ENCODE measurements around the gene HGS. TPM values are rescaled to one million over a fixed set of nuclear protein-coding genes. Genes with fewer than 3 reads are reported as not detected.
A peak's percentile ranks its signal among the peaks of the same experiment; 100 is the strongest.

The HGS gene
- polyA plus RNA-seq, 3 donors = 19.3 to 200 (median 28.0) TPM

DNA sequence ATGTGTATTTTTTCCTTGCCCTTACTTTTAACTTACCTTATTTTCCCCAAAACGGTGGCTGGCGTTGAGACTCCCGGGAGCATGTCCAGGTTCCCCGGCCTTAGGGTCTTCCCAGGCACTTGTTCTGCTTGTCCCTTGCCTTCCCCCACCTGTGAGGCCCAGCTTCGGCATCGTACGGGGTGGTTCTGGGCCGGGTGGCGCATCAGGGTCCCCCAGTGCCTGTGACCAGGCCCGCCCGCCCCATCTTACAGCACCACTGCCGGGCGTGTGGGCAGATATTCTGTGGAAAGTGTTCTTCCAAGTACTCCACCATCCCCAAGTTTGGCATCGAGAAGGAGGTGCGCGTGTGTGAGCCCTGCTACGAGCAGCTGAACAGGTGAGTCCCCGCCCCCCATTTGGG lies 7.4 kb downstream of the HGS start:
- Histone ChIP-seq H3K27ac (ENCODE audit: low read depth in 1 of 2, low read length in 2 of 2) (no peak overlapping the region), H2AFZ (ENCODE audit: insufficient read depth, low read depth, low read length, poor library complexity, severe bottlenecking) (no peak overlapping the region), H3K4me2 (replicated peaks; ENCODE audit: extremely low read depth, low read length, poor library complexity, severe bottlenecking) (no peak overlapping the region), H3K79me2 (ENCODE audit: insufficient read depth, low read length) (peaks cover 49% of the 10 kb centered on the region), H3K4me1 (ENCODE audit: control insufficient read depth in 1 of 2, insufficient read depth in 2 of 2, low read length in 2 of 2) (no peaks in the 10 kb centered on the region), H3K36me3 (replicated peaks in 1 of 2; ENCODE audit: control insufficient read depth in 1 of 2, insufficient read depth in 2 of 2, low read length in 2 of 2) (peaks cover 98 to 100% of the 10 kb centered on the region in 2 donors), H4K20me1 (ENCODE audit: insufficient read depth, low read length) (peaks cover 100% of the 10 kb centered on the region), H3K9ac (ENCODE audit: insufficient read depth, low read length, poor library complexity, severe bottlenecking) (no peak overlapping the region), H3K9me3 (replicated peaks in 1 of 2; ENCODE audit: control insufficient read depth in 1 of 2, insufficient read depth in 1 of 2, low read length in 2 of 2) (no peaks in the 10 kb centered on the region), H3K4me3 (replicated peaks in 1 of 3; ENCODE audit: low read depth in 2 of 3, low read length in 3 of 3) (no peak overlapping the region), H3K27me3 (ENCODE audit: control insufficient read depth in 2 of 2, insufficient read depth in 2 of 2, low read length in 2 of 2) (no peaks in the 10 kb centered on the region)
- DNase-seq = no peak
- H3K4me3 Mint-ChIP-seq = peak overlapping the region in 1 of 2 donors; percentile 27
- WGBS (ENCODE audit: insufficient coverage) = 95% methylated on average over 12 of the region's 18 CpGs
- intact Hi-C loops (cut with micrococcal nuclease) = no loop called here
- peak overlapping the region in 1 of 7 donors; percentile 42 for H3K27ac Mint-ChIP-seq
- TF ChIP-seq, protein P1, sequence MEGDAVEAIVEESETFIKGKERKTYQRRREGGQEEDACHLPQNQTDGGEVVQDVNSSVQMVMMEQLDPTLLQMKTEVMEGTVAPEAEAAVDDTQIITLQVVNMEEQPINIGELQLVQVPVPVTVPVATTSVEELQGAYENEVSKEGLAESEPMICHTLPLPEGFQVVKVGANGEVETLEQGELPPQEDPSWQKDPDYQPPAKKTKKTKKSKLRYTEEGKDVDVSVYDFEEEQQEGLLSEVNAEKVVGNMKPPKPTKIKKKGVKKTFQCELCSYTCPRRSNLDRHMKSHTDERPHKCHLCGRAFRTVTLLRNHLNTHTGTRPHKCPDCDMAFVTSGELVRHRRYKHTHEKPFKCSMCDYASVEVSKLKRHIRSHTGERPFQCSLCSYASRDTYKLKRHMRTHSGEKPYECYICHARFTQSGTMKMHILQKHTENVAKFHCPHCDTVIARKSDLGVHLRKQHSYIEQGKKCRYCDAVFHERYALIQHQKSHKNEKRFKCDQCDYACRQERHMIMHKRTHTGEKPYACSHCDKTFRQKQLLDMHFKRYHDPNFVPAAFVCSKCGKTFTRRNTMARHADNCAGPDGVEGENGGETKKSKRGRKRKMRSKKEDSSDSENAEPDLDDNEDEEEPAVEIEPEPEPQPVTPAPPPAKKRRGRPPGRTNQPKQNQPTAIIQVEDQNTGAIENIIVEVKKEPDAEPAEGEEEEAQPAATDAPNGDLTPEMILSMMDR (IDR thresholded peaks at IDR 0.05) = no peak
- H3K36me3 Mint-ChIP-seq = peaks cover 64 to 97% of the 10 kb centered on the region in 2 donors
- H3K9me3 Mint-ChIP-seq = no peaks in the 10 kb centered on the region
- H3K4me1 Mint-ChIP-seq = no peaks in the 10 kb centered on the region
- H3K27me3 Mint-ChIP-seq (ENCODE audit: low read depth in 3 of 3) = no peaks in the 10 kb centered on the region

DNA sequence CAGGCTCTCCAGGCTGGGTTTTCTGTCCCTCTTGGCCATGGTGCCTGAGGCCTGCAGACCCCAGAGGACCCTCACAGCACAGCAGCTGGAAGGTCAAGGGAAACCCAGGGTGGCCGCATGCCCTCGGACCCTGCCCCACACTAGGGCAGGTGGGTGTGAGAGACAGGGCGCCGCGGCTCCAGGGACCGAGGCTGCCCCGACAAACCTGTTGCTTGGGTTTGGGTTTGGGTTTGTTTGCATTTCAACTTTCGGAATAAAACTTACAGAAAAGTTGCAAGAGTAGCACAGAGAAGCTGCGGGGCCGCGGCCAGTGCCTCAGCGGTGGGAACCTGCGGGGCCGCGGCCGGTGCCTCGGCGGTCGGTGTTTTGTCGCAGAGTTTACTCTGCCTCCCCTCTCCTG lies 7.8 kb downstream of the HGS start:
- H3K4me2 ChIP-seq (replicated peaks; ENCODE audit: extremely low read depth, low read length, poor library complexity, severe bottlenecking) = no peak overlapping the region
- TF ChIP-seq, protein P1 (IDR thresholded peaks at IDR 0.05) = no peak
- H3K27ac Mint-ChIP-seq = no peak overlapping the region
- H3K27me3 Mint-ChIP-seq (ENCODE audit: low read depth in 3 of 3) = no peaks in the 10 kb centered on the region
- intact Hi-C loops (cut with micrococcal nuclease) = no loop called here
- peaks cover 98 to 100% of the 10 kb centered on the region in 2 donors for H3K36me3 ChIP-seq (replicated peaks in 1 of 2; ENCODE audit: control insufficient read depth in 1 of 2, insufficient read depth in 2 of 2, low read length in 2 of 2)
- no peak overlapping the region for H3K4me3 ChIP-seq (replicated peaks in 1 of 3; ENCODE audit: low read depth in 2 of 3, low read length in 3 of 3)
- DNase-seq = no peak
- H3K9me3 ChIP-seq (replicated peaks in 1 of 2; ENCODE audit: control insufficient read depth in 1 of 2, insufficient read depth in 1 of 2, low read length in 2 of 2) = no peaks in the 10 kb centered on the region
- no peak overlapping the region for H3K27ac ChIP-seq (ENCODE audit: low read depth in 1 of 2, low read length in 2 of 2)
- peaks cover 64 to 98% of the 10 kb centered on the region in 2 donors for H3K36me3 Mint-ChIP-seq
- peaks cover 100% of the 10 kb centered on the region for H4K20me1 ChIP-seq (ENCODE audit: insufficient read depth, low read length)
- peaks cover 45% of the 10 kb centered on the region for H3K79me2 ChIP-seq (ENCODE audit: insufficient read depth, low read length)
- H3K9me3 Mint-ChIP-seq = no peaks in the 10 kb centered on the region
- H3K4me1 Mint-ChIP-seq = no peaks in the 10 kb centered on the region
- no peaks in the 10 kb centered on the region for H3K27me3 ChIP-seq (ENCODE audit: control insufficient read depth in 2 of 2, insufficient read depth in 2 of 2, low read length in 2 of 2)
- 95% methylated on average over 20 of the region's 20 CpGs for WGBS (ENCODE audit: insufficient coverage)
- no peaks in the 10 kb centered on the region for H3K4me1 ChIP-seq (ENCODE audit: control insufficient read depth in 1 of 2, insufficient read depth in 2 of 2, low read length in 2 of 2)
- H3K9ac ChIP-seq (ENCODE audit: insufficient read depth, low read length, poor library complexity, severe bottlenecking) = no peak overlapping the region
- no peak overlapping the region for H3K4me3 Mint-ChIP-seq
- H2AFZ ChIP-seq (ENCODE audit: insufficient read depth, low read depth, low read length, poor library complexity, severe bottlenecking) = no peak overlapping the region
